Measurements from ENCODE around the gene GAK. TPM values are rescaled to one million over a fixed set of nuclear protein-coding genes. Genes with fewer than 3 reads are reported as not detected.
"Not testable (repeated sequence)": the region's sequence is repeated elsewhere in the genome, so short reads cannot be mapped to it uniquely, and the experiment has no call there.

The GAK gene
- total RNA-seq (10 to 100 TPM; 35.5 to 40.2 (median 37.6) TPM), polyA plus RNA-seq (45.6 TPM)
- long read RNA-seq, donor 1, full-length matches to known transcripts, result 6 of 61 reads
- long read RNA-seq, donor 1, partial matches to known transcripts, result 38 of 61 reads
- long read RNA-seq, donor 1, other reads (novel, unspliced or antisense), result 17 of 61 reads
- long read RNA-seq, donor 2, full-length matches to known transcripts, result 11 of 39 reads
- long read RNA-seq, donor 2, partial matches to known transcripts, result 14 of 39 reads
- long read RNA-seq, donor 2, other reads (novel, unspliced or antisense), result 14 of 39 reads
- long read RNA-seq, donor 3, full-length matches to known transcripts, result 21 of 137 reads
- long read RNA-seq, donor 3, partial matches to known transcripts, result 65 of 137 reads
- long read RNA-seq, donor 3, other reads (novel, unspliced or antisense), result 51 of 137 reads
- long read RNA-seq, donor 4, full-length matches to known transcripts, result 4 of 26 reads
- long read RNA-seq, donor 4, partial matches to known transcripts, result 13 of 26 reads
- long read RNA-seq, donor 4, other reads (novel, unspliced or antisense), result 9 of 26 reads

DNA sequence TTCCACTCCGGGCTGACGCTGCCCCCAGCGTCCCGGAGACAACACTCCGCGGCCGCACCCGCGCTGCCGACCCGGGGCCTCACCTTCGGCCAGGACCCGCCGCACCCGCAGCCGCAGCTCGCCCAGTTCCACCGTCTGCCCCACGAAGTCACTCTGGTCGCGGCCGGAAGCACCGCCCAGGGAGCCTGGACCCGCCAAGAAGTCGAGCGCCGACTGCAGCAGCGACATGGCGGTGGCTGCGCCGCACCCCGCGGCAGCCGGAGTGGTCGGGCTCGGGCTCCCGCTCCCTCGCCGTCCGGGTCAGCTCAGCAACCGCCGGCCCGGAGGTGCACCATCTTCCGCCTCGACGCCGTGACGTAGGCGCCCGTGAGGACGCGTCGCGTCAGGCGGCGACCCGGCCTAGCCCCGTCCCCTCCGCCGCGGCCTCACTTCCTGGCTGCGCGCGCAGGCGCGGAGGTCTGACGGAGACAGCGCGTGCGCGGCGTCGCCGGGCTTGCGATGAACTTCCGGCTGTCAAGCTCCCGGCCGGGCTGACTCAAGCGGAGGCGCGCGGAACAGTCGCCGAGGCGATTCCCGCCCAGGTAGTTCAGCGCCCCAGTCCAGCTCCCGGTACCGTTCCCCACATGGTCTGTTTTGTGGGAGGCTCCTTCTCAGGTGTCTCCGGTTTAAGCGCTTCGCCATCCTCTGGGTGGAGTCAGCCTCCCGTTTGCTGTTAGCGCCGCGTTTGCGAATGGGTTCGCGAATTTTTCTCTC, at the start of gene GAK, which contains the start of gene TMEM175:
Gene GAK, minus strand, starts transcription at position 357 of the 753 bp plus-strand sequence. Its CDS starts 129 bp downstream, at position 228.
Gene TMEM175, plus strand, starts transcription at position 501 of the 753 bp plus-strand sequence. CDS start 15,280 bp downstream, outside the sequence.
- DNase-seq (peak; percentile 96 to 99 (median 99)), ATAC-seq (peak; percentile 99)

DNA sequence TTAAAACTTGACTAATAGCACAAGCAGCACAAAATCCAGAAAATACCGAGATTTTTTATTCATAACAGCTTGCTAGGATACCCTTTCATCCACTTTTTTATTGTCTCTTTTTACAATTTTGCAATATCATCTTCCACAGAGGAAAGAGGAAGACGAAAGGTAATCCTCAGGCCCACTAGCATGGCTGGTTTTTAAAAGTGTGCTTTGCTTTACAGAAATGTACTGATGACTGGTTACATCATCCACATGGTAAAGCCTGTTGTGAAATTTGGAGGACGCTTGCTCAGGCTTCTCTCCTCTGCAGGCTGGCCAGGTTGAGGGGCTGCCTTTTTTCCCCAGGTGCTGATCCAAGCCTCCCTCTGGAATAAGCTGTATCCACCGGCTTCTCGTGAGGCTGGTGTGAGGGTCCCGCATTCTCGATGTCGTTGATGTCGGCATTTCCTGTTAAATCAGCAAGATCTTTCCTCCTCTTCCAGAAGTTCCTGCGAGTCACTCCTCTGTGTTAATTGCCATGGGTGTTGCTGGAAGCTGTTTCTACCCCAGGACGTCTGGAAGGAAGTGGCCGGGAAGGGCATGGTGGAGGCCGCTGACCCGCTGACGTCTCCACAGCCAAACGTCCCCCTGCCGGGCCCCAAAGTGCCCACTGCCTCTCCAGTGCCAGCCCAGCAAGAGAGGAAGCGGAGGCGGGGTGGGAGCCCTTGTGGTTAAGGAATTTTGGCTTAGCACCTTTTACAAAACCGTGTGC, 47.0 kb upstream of the GAK start:
- no peak overlapping the region for H3K27ac ChIP-seq (ENCODE audit: low read length)
- WGBS, result 52% methylated on average over 20 of the region's 20 CpGs
- H3K4me3 ChIP-seq (ENCODE audit: low read length), result no peak overlapping the region
- no peaks in the 10 kb centered on the region for H3K4me1 ChIP-seq (ENCODE audit: control insufficient read depth, insufficient read depth, low read length)
- peak in 1 of 3 donors; percentile 54 for DNase-seq
- intact Hi-C loops (cut with DNase I), result no loop called here
- peak in 1 of 2 donors; percentile 27 for ATAC-seq
- H3K27me3 ChIP-seq (ENCODE audit: control insufficient read depth, insufficient read depth), result no peaks in the 10 kb centered on the region
- H3K9me3 ChIP-seq (ENCODE audit: control insufficient read depth, low read length), result no peaks in the 10 kb centered on the region

More for the DNA sequence above, at the start of gene GAK, which contains the start of gene TMEM175:
- Histone ChIP-seq H3K27ac (ENCODE audit: low read length) (peak within 1 kb of the TSS; percentile 6), H3K9me3 (ENCODE audit: control insufficient read depth, low read length) (no peaks in the 10 kb centered on the region), H3K4me3 (ENCODE audit: low read length) (peak within 1 kb of the TSS; percentile 57), H3K4me1 (ENCODE audit: control insufficient read depth, insufficient read depth, low read length) (peaks cover 7% of the 10 kb centered on the region), H3K27me3 (ENCODE audit: control insufficient read depth, insufficient read depth) (no peaks in the 10 kb centered on the region)
- intact Hi-C loops (cut with DNase I), result no loop called here
- under 1% methylated on average over 99 of the region's 99 CpGs for WGBS

DNA sequence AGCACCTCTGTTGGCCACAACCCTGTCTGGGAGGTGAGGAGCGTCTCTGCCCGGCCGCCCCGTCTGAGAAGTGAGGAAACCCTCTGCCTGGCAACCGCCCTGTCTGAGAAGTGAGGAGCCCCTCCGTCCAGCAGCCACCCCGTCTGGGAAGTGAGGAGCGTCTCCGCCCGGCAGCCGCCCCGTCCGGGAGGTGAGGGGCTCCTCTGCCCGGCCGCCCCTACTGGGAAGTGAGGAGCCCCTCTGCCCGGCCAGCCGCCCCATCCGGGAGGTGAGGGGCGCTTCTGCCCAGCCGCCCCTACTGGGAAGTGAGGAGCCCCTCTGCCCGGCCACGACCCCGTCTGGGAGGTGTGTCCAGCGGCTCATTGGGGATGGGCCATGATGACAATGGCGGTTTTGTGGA, 43.9 kb upstream of the GAK start:
- H3K4me1 ChIP-seq (ENCODE audit: control insufficient read depth, insufficient read depth, low read length); H3K4me3 ChIP-seq (ENCODE audit: low read length); ATAC-seq; intact Hi-C loops (cut with DNase I); H3K27me3 ChIP-seq (ENCODE audit: control insufficient read depth, insufficient read depth); H3K9me3 ChIP-seq (ENCODE audit: control insufficient read depth, low read length); H3K27ac ChIP-seq (ENCODE audit: low read length): not testable (repeated sequence)
- 96% methylated on average over 23 of the region's 25 CpGs for WGBS
- peak in 1 of 3 donors; percentile 13 for DNase-seq

DNA sequence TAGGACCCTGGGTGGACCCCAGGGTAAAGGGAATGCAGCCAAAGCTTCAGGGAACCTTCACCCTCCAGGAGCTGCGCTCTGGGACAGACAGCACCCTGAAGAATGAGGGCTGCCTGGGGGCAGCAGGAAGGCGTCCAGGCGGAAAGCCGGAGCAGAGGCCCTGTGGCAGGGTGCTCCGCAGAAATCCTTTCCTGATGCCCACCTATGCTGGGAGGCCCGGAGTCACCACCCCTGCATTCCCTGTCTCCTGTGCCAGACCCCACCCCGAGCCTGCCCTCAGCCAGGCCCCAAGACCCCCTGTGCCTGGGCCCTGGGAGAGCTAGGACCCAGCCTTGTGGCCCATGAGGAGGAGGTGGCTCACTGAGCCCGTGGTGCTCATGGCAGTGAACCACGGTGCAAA, 42.6 kb upstream of the GAK start:
- Histone ChIP-seq H3K27ac (ENCODE audit: low read length) (no peak overlapping the region), H3K4me3 (ENCODE audit: low read length) (no peak overlapping the region), H3K9me3 (ENCODE audit: control insufficient read depth, low read length) (no peaks in the 10 kb centered on the region), H3K4me1 (ENCODE audit: control insufficient read depth, insufficient read depth, low read length) (peaks cover 3% of the 10 kb centered on the region), H3K27me3 (ENCODE audit: control insufficient read depth, insufficient read depth) (no peaks in the 10 kb centered on the region)
- peak in 2 of 3 donors; percentile 47 to 52 for DNase-seq
- intact Hi-C loops (cut with DNase I), result no loop called here
- ATAC-seq, result no peak
- 95% methylated on average over 9 of the region's 9 CpGs for WGBS

DNA sequence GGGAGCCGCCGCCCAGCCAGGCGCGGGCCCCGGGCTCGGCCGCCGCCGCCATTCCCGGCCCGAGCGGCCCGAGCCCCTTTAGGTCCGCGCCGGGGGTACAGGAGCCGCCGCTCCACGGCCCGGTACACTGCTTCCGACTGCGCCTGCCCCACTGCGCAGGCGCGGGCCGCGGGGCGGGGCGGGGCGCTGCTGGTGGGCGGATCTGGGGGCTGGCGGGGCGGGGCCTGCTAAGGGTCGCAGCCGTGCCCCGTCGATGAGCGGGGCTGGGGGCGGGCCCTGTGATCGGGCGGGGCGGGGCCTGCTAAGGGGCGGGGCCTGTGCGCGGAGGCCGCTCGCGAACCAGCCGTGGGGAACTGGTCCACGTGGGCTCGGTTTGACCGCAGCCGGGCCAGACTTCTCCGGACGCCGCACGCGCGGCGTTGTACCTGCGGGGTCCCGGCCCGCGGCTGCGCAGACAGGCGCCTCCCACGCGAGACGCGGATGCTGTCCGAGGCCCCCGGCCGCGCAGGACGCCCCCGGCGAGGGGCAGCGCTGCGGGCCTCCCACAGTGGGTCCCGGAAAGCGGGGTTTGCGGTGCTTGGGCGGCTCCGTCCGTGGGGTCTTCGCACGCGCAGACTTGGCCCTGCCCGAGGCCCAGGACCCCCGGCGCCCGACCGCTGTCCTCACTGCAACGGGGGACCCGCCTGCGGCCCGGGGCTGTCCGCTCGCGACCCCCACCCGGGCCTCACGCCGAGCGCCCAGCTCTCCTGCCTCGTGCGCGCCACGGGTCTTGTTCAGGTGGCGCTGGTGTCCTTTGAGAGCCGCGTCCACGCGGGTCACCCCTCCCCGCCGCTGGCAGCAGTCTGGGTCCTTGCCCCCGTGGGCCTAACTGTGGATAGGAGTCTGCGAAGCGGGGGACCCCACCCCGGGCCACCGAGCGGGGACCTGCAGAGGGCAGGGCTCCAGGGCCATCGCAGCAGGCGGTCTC, 41.6 kb upstream of the GAK start, which contains the start of gene DGKQ:
Gene DGKQ, minus strand, starts transcription at position 139 of the 967 bp plus-strand sequence. Its CDS starts 87 bp downstream, at position 52.
- Histone ChIP-seq H3K9me3 (ENCODE audit: control insufficient read depth, low read length) (no peaks in the 10 kb centered on the region), H3K4me1 (ENCODE audit: control insufficient read depth, insufficient read depth, low read length) (peaks cover 3% of the 10 kb centered on the region), H3K27ac (ENCODE audit: low read length) (no peak within 1 kb of the TSS), H3K4me3 (ENCODE audit: low read length) (peak within 1 kb of the TSS; percentile 82), H3K27me3 (ENCODE audit: control insufficient read depth, insufficient read depth) (no peaks in the 10 kb centered on the region)
- ATAC-seq, result peak; percentile 97
- peak; percentile 89 to 96 (median 95) for DNase-seq
- 22% methylated on average over 123 of the region's 123 CpGs for WGBS
- intact Hi-C loops (cut with DNase I), result no loop called here

DNA sequence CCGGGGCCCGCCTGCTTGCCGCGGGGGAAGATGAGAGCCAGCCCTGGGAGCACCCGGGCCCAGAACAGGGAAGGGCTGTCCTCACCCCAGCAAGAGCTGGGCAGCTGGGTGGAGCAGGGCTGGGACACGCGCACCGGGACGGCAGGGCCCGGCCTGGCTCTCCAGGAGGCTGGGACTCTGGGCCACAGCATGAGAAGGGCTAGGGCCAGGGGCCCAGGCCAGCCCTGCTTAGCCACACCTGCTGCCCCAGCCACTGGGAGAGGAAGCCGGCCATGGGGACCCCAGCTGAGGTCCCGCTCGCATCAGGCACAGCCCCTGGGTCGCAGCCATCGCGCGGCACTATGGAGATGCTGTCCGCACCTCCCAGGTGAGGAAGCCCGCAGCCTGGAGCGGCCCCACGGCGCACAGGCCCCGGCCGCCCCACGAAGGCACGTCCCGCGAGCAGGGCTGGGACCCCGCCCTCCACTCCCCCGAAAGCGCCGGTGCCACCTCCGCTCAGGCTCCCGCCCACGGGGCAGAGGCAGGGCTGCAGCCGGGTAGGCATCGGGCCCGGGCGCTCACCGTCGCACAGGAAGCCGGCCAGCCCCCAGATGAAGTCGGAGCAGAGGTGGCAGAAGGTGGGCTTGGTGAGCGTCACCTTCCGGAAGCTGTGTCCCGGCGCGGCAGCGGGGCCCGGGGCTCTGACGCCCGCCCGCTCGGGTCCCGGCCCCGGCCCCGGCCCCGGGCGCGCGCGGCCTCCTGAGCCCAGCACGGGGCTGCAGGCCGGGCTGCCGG, 40.7 kb upstream of the GAK start:
- Histone ChIP-seq H3K27ac (ENCODE audit: low read length) (no peak overlapping the region), H3K4me1 (ENCODE audit: control insufficient read depth, insufficient read depth, low read length) (peaks cover 3% of the 10 kb centered on the region), H3K4me3 (ENCODE audit: low read length) (peak overlapping the region; percentile 82), H3K9me3 (ENCODE audit: control insufficient read depth, low read length) (no peaks in the 10 kb centered on the region), H3K27me3 (ENCODE audit: control insufficient read depth, insufficient read depth) (no peaks in the 10 kb centered on the region)
- peak; percentile 19 to 81 (median 80) for DNase-seq
- peak; percentile 6 to 29 for ATAC-seq
- WGBS, result under 1% methylated on average over 65 of the region's 65 CpGs
- intact Hi-C loops (cut with DNase I), result no loop called here

DNA sequence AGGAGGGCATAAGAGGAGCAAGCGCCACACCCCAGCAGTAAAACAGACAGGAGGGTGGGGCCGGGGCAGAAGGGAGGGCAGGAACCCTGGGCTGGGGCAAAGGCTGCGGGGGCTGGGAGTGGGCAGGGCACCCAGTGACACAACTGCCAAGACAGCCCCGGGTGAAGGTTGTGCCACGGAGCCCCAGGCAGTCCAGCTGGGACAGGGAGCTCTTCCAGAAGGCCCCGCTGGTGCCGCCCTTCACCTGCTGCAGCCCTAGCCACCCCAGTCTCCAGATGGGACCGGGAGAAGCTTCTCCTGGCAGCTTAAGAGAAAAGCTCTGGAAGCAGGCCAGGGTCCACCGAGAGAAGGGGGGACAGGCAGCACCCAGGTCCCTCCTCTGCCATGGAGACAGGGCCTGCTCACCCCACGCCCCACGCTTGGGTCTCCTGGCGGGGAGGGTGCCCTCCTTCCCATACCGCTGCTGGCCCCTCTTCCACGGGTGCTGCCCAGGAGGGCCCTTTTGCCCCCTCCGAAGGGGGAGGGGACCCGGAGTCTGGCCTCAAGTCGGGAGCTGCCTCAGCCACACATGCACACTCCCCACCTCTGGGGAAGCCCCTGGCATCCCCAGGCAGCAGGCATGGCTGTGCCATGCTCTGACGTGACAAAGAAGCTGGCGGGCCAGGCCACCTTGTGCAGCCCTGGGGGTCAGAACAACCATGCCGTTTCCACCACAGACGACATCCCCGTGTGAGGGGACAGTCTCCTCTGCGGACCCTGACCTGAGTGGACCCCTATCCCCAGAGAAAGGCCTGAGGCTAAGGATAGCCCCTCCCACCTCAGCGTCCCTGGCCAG, 39.8 kb upstream of the GAK start:
- H3K27me3 ChIP-seq (ENCODE audit: control insufficient read depth, insufficient read depth), result no peaks in the 10 kb centered on the region
- no peak for ATAC-seq
- 65% methylated on average over 24 of the region's 24 CpGs for WGBS
- no peak overlapping the region for H3K4me3 ChIP-seq (ENCODE audit: low read length)
- peak; percentile 17 to 56 (median 42) for DNase-seq
- peaks cover 3% of the 10 kb centered on the region for H3K4me1 ChIP-seq (ENCODE audit: control insufficient read depth, insufficient read depth, low read length)
- no peaks in the 10 kb centered on the region for H3K9me3 ChIP-seq (ENCODE audit: control insufficient read depth, low read length)
- intact Hi-C loops (cut with DNase I), result no loop called here
- H3K27ac ChIP-seq (ENCODE audit: low read length), result no peak overlapping the region

DNA sequence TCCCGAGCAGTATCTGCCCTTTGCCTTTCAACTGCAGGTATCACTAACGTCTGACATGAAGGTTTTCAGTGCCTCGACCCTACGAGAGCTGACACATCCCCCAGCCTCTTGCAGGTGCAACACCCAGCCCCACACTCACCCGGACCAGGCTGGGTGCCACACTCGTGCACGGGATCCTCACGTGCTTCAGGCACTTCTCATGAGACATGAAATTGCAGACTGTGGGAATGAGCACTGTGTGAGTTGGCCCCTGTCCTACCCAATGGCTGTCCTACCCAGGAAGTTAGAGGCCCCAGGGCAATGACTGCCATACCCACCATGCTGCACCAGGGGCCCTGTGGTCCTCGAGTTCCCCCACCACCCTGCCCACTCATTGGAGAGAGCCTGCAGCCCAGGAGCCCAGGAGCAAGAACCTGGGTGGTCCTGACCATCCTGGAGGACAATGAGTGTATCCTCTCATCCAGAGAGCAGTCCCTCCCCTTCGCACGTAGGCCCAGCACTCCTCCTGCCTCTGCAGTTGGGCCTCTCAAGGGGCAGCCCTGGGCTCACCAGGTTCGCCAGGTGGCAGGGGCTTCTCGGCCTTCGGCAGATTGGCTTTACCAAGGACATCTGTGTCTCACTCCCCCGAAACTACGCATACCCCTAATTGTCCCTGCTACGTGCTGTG, 38.9 kb upstream of the GAK start:
- H3K4me3 ChIP-seq (ENCODE audit: low read length), result no peak overlapping the region
- DNase-seq (peak in 2 of 3 donors; percentile 37 to 43), ATAC-seq (no peak)
- H3K27ac ChIP-seq (ENCODE audit: low read length), result no peak overlapping the region
- intact Hi-C loops (cut with DNase I), result no loop called here
- WGBS, result 82% methylated on average over 17 of the region's 17 CpGs
- H3K4me1 ChIP-seq (ENCODE audit: control insufficient read depth, insufficient read depth, low read length), result peaks cover 3% of the 10 kb centered on the region
- H3K9me3 ChIP-seq (ENCODE audit: control insufficient read depth, low read length), result no peaks in the 10 kb centered on the region
- no peaks in the 10 kb centered on the region for H3K27me3 ChIP-seq (ENCODE audit: control insufficient read depth, insufficient read depth)

Data from right cardiac atrium (tissue), 5 donors.